HepG2 (cell line): ENCODE results near the gene UCMA. TPM values are rescaled to one million over a fixed set of nuclear protein-coding genes. Genes with fewer than 3 reads are reported as not detected.

Experiments used
- AHDC1 ChIP-seq: sonication (generic); formaldehyde crosslinking; IDR thresholded peaks from 2 replicates; pipeline ENCODE4 v1.5.1; 2020; ENCODE audit warnings: mild to moderate bottlenecking, missing genetic modification reagents, borderline replicate concordance
- CCAR2 ChIP-seq: fragments of 200-400 bp; formaldehyde crosslinking; optimal IDR thresholded peaks from 2 replicates; pipeline ENCODE3; 2018; ENCODE audit warnings: low read depth, mild to moderate bottlenecking, low read length, moderate library complexity
- GRHL1 ChIP-seq: sonication (generic); formaldehyde crosslinking; conservative IDR thresholded peaks from 2 replicates; pipeline ENCODE4 v1.8.0; 2022; ENCODE audit warnings: missing genetic modification reagents
- HCFC1 ChIP-seq: fragments of 150-350 bp; IDR thresholded peaks from 2 replicates; pipeline ENCODE4 v1.6.1; 2014; ENCODE audit warnings: low read depth, low read length
- HES4 ChIP-seq: sonication (generic); formaldehyde crosslinking; IDR thresholded peaks from 2 replicates; pipeline ENCODE4 v1.9.0; 2021; ENCODE audit warnings: mild to moderate bottlenecking, missing genetic modification reagents, borderline replicate concordance
- THAP11 ChIP-seq: IDR thresholded peaks from 2 replicates; pipeline ENCODE4 v1.6.1; 2016; ENCODE audit warnings: missing biosample characterization, missing genetic modification reagents
- XRCC5 ChIP-seq: fragments of 200-400 bp; formaldehyde crosslinking; optimal IDR thresholded peaks from 2 replicates; pipeline ENCODE3; 2017; ENCODE audit warnings: mild to moderate bottlenecking, low read length
- ZBTB10 ChIP-seq: sonication (generic); formaldehyde crosslinking; IDR thresholded peaks from 2 replicates; pipeline ENCODE4 v1.4.0; 2020; ENCODE audit warnings: missing genetic modification reagents, borderline replicate concordance
- ZBTB7A ChIP-seq: sonication (generic); formaldehyde crosslinking; IDR thresholded peaks from 2 replicates; pipeline ENCODE4 v1.8.0; 2022; ENCODE audit warnings: mild to moderate bottlenecking, missing genetic modification reagents
- ZC3H13 ChIP-seq: sonication (generic); formaldehyde crosslinking; IDR thresholded peaks from 2 replicates; pipeline ENCODE4 v1.8.1; 2023; ENCODE audit warnings: mild to moderate bottlenecking, missing genetic modification reagents, moderate library complexity
- ZFP1 ChIP-seq: IDR thresholded peaks from 2 replicates; pipeline ENCODE4 v1.6.1; 2016
- ZFP37 ChIP-seq: sonication (generic); formaldehyde crosslinking; IDR thresholded peaks from 2 replicates; pipeline ENCODE4 v1.4.0; 2020; ENCODE audit warnings: missing genetic modification reagents, borderline replicate concordance
- ZNF253 ChIP-seq: sonication (generic); formaldehyde crosslinking; IDR thresholded peaks from 2 replicates; pipeline ENCODE4 v1.8.0; 2022; ENCODE audit warnings: mild to moderate bottlenecking, missing genetic modification reagents, borderline replicate concordance
- ZSCAN25 ChIP-seq: sonication (generic); formaldehyde crosslinking; IDR thresholded peaks from 2 replicates; pipeline ENCODE4 v1.8.0; 2022; ENCODE audit warnings: mild to moderate bottlenecking, missing genetic modification reagents
- polyA plus RNA-seq, 8 experiments: library from polyadenylated mRNA; depleted of rRNA in 3 of 8; stranded (reverse) in 7 of 8; unstranded in 1 of 8; fragments of >200 nt; fragmentation: Illumina TruSeq in 4 of 8; extraction: Trizol in 4 of 8; gene quantifications; 2 replicates each; pipeline versions ENCODE4 v1.2.1 to v1.2.3, GENCODE V29; 2011 to 2016; ENCODE audit warnings: low read depth in 4 of 8, missing spikeins in 1 of 8, mixed read lengths in 1 of 8; ENCODE audit not compliant: insufficient read depth in 1 of 8
- total RNA-seq, 5 experiments: library from RNA; depleted of rRNA; stranded (reverse); fragments of >200 nt; fragmentation: Illumina TruSeq; extraction: Trizol; gene quantifications; 2 replicates each; pipeline ENCODE4 v1.2.3, GENCODE V29; 2016; ENCODE audit warnings: low read depth in 1 of 5

The UCMA gene
- total and polyA plus RNA-seq, 2 of the 13 experiments (the other 11 are each of a cell fraction or from before 2014, with no cell fraction given): not detected

- TF ChIP-seq GRHL1 (CRISPR knock-in tag) (no peak), ZNF253 (0 out of 2 replicates have a peak, but pooled peaks have one; percentile 46), ZBTB10 (CRISPR knock-in tag) (no peak), THAP11 (CRISPR knock-in tag) (peak; percentile 38; the same call in 1 of the 2 replicates), ZBTB7A (no peak), HES4 (CRISPR knock-in tag) (no peak), XRCC5 (peak; percentile 75), CCAR2 (no peak), HCFC1 (no peak), ZSCAN25 (CRISPR knock-in tag) (peak; percentile 88; the same call in 1 of the 2 replicates), ZC3H13 (CRISPR knock-in tag) (peak; percentile 67; the same call in 1 of the 2 replicates), AHDC1 (CRISPR knock-in tag) (peak; percentile 32; the same call in 1 of the 2 replicates), ZFP1 (CRISPR knock-in tag) (no peak), ZFP37 (no peak)
These were observed 37.5 kb upstream of the UCMA start (continued) for GRCh38 chr10:13271552-13272163.
